Daoy (cell line): Measurements from ENCODE around the gene VPS37C. TPM values are rescaled to one million over a fixed set of nuclear protein-coding genes. Genes with fewer than 3 reads are reported as not detected.
A peak's percentile ranks its signal among the peaks of the same experiment; 100 is the strongest.
"Not testable (repeated sequence)": the region's sequence is repeated elsewhere in the genome, so short reads cannot be mapped to it uniquely, and the experiment has no call there.

Experiments
- DNase-seq: peaks from one replicate; pipeline ENCODE4 v3.0.0-alpha.2; 2015; ENCODE audit warnings: low read depth
- total RNA-seq: library from RNA; depleted of rRNA; stranded (reverse); fragments of >200 nt; shearing (Covaris generic); gene quantifications from 2 replicates; pipeline ENCODE4 v1.2.3, GENCODE V29; 2014; rRNA removed

VPS37C gene
- total RNA-seq, 1 experiment from 2014 or later, result 11.5 TPM

- no peak for DNase-seq
Observed at GRCh38 chr11:61095021-61095420, 66.2 kb downstream of the VPS37C start.

- not testable (repeated sequence) for DNase-seq
Observed at GRCh38 chr11:61094167-61094566, 67.1 kb downstream of the VPS37C start.

- DNase-seq, result no peak
Observed at GRCh38 chr11:61092908-61093763, 68.1 kb downstream of the VPS37C start.

GRCh38 chr11:61092280-61092766 lies 68.9 kb downstream of the VPS37C start:
- DNase-seq, result no peak

- DNase-seq, result peak; percentile 47
Observed at GRCh38 chr11:61091373-61092279, 69.6 kb downstream of the VPS37C start.

GRCh38 chr11:61090982-61091372 lies 70.2 kb downstream of the VPS37C start:
- DNase-seq, result no peak

- no peak for DNase-seq
Observed at GRCh38 chr11:61090521-61090920, 70.7 kb downstream of the VPS37C start.

GRCh38 chr11:61089806-61090491 lies 71.3 kb downstream of the VPS37C start:
- no peak for DNase-seq

GRCh38 chr11:61087426-61088119 lies 73.7 kb downstream of the VPS37C start:
- no peak for DNase-seq

- no peak for DNase-seq
Observed at GRCh38 chr11:61083601-61084147, 77.6 kb downstream of the VPS37C start.

- no peak for DNase-seq
Observed at GRCh38 chr11:61082931-61083531, 78.2 kb downstream of the VPS37C start.

GRCh38 chr11:61082062-61082870 lies 79.0 kb downstream of the VPS37C start:
- DNase-seq, result peak; percentile 51

- DNase-seq, result no peak
Observed at GRCh38 chr11:61080986-61081590, 80.1 kb downstream of the VPS37C start.

- no peak for DNase-seq
Observed at GRCh38 chr11:61080526-61080925, 80.7 kb downstream of the VPS37C start.

Other genes with a start within 250 kb of the VPS37C start
- 54.5 and 56.6 TPM in 2 replicates for gene TMEM109, start 247.3 kb downstream of the VPS37C start, total RNA-seq
- gene TMEM132A, start 237.0 kb downstream of the VPS37C start, total RNA-seq, result 59.4 and 82.6 TPM in 2 replicates
- gene SLC15A3, start 209.2 kb downstream of the VPS37C start, total RNA-seq, result 3.0 and 3.9 TPM in 2 replicates
- 0.06 and 0.46 TPM in 2 replicates for gene CD6, start 189.7 kb downstream of the VPS37C start, total RNA-seq
- gene CD5, start 58.9 kb downstream of the VPS37C start, total RNA-seq, result not detected in 2 replicates
- not detected in 2 replicates for gene PGA3, start 42.1 kb upstream of the VPS37C start, total RNA-seq
- not detected in 2 replicates for gene PGA4, start 60.9 kb upstream of the VPS37C start, total RNA-seq
- not detected in 2 replicates for gene PGA5, start 79.7 kb upstream of the VPS37C start, total RNA-seq
- gene VWCE, start 133.9 kb upstream of the VPS37C start, total RNA-seq, result not detected in 2 replicates
- gene DDB1, start 171.7 kb upstream of the VPS37C start, total RNA-seq, result 153 and 180 TPM in 2 replicates
- gene TKFC, start 171.8 kb upstream of the VPS37C start, total RNA-seq, result 28.0 and 30.6 TPM in 2 replicates
- gene CYB561A3, start 200.5 kb upstream of the VPS37C start, total RNA-seq, result 12.4 and 14.6 TPM in 2 replicates
- gene TMEM138, start 200.9 kb upstream of the VPS37C start, total RNA-seq, result 40.2 and 49.4 TPM in 2 replicates
- gene TMEM216, start 231.2 kb upstream of the VPS37C start, total RNA-seq, result 8.1 and 12.9 TPM in 2 replicates